ENCODE results near the gene CCBE1.
"Not testable (repeated sequence)": the region's sequence is repeated elsewhere in the genome, so short reads cannot be mapped to it uniquely, and the experiment has no call there.

Gene CCBE1

GRCh38 chr18:59517446-59518165, 179.6 kb downstream of the CCBE1 start:
- in situ Hi-C loops (cut with HindIII; ENCODE audit: low sequenced_read_pairs) = no loop called here
- H3K4me3 ChIP-seq (ENCODE audit: low read depth, low read length) = no peak overlapping the region
- no peak for DNase-seq (ENCODE audit: low read depth)
- TF ChIP-seq CTCF (IDR thresholded peaks at IDR 0.05; ENCODE audit: low read depth, low read length, missing control alignments) = no peak

GRCh38 chr18:59516356-59517155, 180.7 kb downstream of the CCBE1 start:
- no peak for DNase-seq (ENCODE audit: low read depth)
- no peak overlapping the region for H3K4me3 ChIP-seq (ENCODE audit: low read depth, low read length)
- TF ChIP-seq CTCF (IDR thresholded peaks at IDR 0.05; ENCODE audit: low read depth, low read length, missing control alignments) = no peak
- in situ Hi-C loops (cut with HindIII; ENCODE audit: low sequenced_read_pairs) = no loop called here

- H3K4me3 ChIP-seq (ENCODE audit: low read depth, low read length); in situ Hi-C loops (cut with HindIII; ENCODE audit: low sequenced_read_pairs); DNase-seq (ENCODE audit: low read depth): not testable (repeated sequence)
Measured at GRCh38 chr18:59515956-59516355, 181.3 kb downstream of the CCBE1 start.

GRCh38 chr18:59515147-59515546, 182.1 kb downstream of the CCBE1 start:
- H3K4me3 ChIP-seq (ENCODE audit: low read depth, low read length) = no peak overlapping the region
- no peak for DNase-seq (ENCODE audit: low read depth)
- in situ Hi-C loops (cut with HindIII; ENCODE audit: low sequenced_read_pairs) = no loop called here
- TF ChIP-seq CTCF (IDR thresholded peaks at IDR 0.05; ENCODE audit: low read depth, low read length, missing control alignments) = no peak

- no peak for DNase-seq (ENCODE audit: low read depth)
- in situ Hi-C loops (cut with HindIII; ENCODE audit: low sequenced_read_pairs) = no loop called here
- H3K4me3 ChIP-seq (ENCODE audit: low read depth, low read length) = no peak overlapping the region
- no peak for TF ChIP-seq CTCF (IDR thresholded peaks at IDR 0.05; ENCODE audit: low read depth, low read length, missing control alignments)
Measured at GRCh38 chr18:59514203-59514602, 183.0 kb downstream of the CCBE1 start.

- no peak overlapping the region for H3K4me3 ChIP-seq (ENCODE audit: low read depth, low read length)
- no peak for DNase-seq (ENCODE audit: low read depth)
- TF ChIP-seq CTCF (IDR thresholded peaks at IDR 0.05; ENCODE audit: low read depth, low read length, missing control alignments) = no peak
- in situ Hi-C loops (cut with HindIII; ENCODE audit: low sequenced_read_pairs) = no loop called here
Measured at GRCh38 chr18:59512025-59512755, 185.0 kb downstream of the CCBE1 start.

All from astrocyte of the cerebellum (primary cell).